ENCODE data around the gene FAM228A.

DNA sequence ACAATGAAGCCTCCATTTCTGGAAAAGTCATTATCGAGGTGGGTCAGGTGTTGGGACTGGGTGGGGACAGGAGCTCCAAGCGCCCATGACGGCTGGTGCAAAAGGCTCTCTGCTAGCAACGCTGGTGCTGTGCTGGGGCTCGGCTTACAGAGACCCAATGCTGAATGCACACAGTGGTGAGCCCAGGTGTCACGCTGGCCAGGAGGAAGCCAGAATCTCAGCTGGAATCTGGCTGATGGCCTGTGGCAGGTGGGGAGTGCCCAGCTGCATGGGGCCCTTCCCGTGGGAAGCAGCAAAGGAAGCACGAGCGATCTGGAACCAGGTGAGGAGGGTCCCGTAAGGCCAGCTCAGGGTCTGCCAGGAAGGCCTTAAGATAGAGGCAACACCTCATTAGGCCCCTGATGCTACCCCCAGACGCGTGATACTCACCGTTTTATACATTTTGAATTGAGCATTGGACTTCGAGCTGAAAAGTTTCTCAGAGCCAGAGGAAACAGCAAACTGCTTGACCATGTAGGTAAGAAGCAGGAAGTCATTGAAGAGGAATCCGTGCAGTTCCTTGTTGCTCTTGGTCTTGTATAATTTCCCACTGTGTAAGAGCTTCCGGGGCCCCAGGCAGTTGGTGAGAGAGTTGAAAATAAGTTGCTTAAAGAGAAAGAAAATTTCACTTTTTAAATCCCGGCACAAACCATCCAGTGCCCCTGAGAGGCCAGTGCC is 34.7 kb downstream of the FAM228A start:
- TF ChIP-seq EZH2 (IDR thresholded peaks at IDR 0.05; ENCODE audit: low read length, unreplicated experiment), result no peak
- TF ChIP-seq, protein P1, sequence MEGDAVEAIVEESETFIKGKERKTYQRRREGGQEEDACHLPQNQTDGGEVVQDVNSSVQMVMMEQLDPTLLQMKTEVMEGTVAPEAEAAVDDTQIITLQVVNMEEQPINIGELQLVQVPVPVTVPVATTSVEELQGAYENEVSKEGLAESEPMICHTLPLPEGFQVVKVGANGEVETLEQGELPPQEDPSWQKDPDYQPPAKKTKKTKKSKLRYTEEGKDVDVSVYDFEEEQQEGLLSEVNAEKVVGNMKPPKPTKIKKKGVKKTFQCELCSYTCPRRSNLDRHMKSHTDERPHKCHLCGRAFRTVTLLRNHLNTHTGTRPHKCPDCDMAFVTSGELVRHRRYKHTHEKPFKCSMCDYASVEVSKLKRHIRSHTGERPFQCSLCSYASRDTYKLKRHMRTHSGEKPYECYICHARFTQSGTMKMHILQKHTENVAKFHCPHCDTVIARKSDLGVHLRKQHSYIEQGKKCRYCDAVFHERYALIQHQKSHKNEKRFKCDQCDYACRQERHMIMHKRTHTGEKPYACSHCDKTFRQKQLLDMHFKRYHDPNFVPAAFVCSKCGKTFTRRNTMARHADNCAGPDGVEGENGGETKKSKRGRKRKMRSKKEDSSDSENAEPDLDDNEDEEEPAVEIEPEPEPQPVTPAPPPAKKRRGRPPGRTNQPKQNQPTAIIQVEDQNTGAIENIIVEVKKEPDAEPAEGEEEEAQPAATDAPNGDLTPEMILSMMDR (conservative IDR thresholded peaks at IDR 0.05; ENCODE audit: low read depth, low read length), result no peak
